ENCODE measurements around the gene TNFRSF8. TPM values are rescaled to one million over a fixed set of nuclear protein-coding genes. Genes with fewer than 3 reads are reported as not detected.

The TNFRSF8 gene
- total RNA-seq, 1 donor, result 0.09 TPM

- DNase-seq (ENCODE audit: low read depth), result peak; percentile 29
- no peak for TF ChIP-seq CTCF (IDR thresholded peaks at IDR 0.05; ENCODE audit: insufficient read depth, low read length)
- no peak overlapping the region for H3K4me3 ChIP-seq (ENCODE audit: low read depth, low read length)
Measured at GRCh38 chr1:12125422-12126355, 62.6 kb downstream of the TNFRSF8 start.

- no peak for DNase-seq (ENCODE audit: low read depth)
- no peak overlapping the region for H3K4me3 ChIP-seq (ENCODE audit: low read depth, low read length)
- no peak for TF ChIP-seq CTCF (IDR thresholded peaks at IDR 0.05; ENCODE audit: insufficient read depth, low read length)
Measured at GRCh38 chr1:12126781-12127180, 63.7 kb downstream of the TNFRSF8 start.

- H3K4me3 ChIP-seq (ENCODE audit: low read depth, low read length), result no peak overlapping the region
- no peak for TF ChIP-seq CTCF (IDR thresholded peaks at IDR 0.05; ENCODE audit: insufficient read depth, low read length)
- DNase-seq (ENCODE audit: low read depth), result no peak
Measured at GRCh38 chr1:12127206-12127810, 64.2 kb downstream of the TNFRSF8 start.

GRCh38 chr1:12128120-12128519 is 65.0 kb downstream of the TNFRSF8 start:
- no peak for TF ChIP-seq CTCF (IDR thresholded peaks at IDR 0.05; ENCODE audit: insufficient read depth, low read length)
- no peak for DNase-seq (ENCODE audit: low read depth)

GRCh38 chr1:12129624-12130023 is 66.5 kb downstream of the TNFRSF8 start:
- no peak for TF ChIP-seq CTCF (IDR thresholded peaks at IDR 0.05; ENCODE audit: insufficient read depth, low read length)
- DNase-seq (ENCODE audit: low read depth), result no peak

More at GRCh38 chr1:12128120-12128519, 65.0 kb downstream of the TNFRSF8 start:
- no peak overlapping the region for H3K4me3 ChIP-seq (ENCODE audit: low read depth, low read length)

GRCh38 chr1:12130466-12131130 is 67.5 kb downstream of the TNFRSF8 start:
- TF ChIP-seq CTCF (IDR thresholded peaks at IDR 0.05; ENCODE audit: insufficient read depth, low read length), result no peak
- H3K4me3 ChIP-seq (ENCODE audit: low read depth, low read length), result no peak overlapping the region
- no peak for DNase-seq (ENCODE audit: low read depth)

More at GRCh38 chr1:12129624-12130023, 66.5 kb downstream of the TNFRSF8 start:
- no peak overlapping the region for H3K4me3 ChIP-seq (ENCODE audit: low read depth, low read length)

Measured in fibroblast of the aortic adventitia (primary cell).